Breast epithelium (tissue), 3 donors: Measurements from ENCODE around the gene MARCOL. TPM values are rescaled to one million over a fixed set of nuclear protein-coding genes. Genes with fewer than 3 reads are reported as not detected.

ENCODE experiments used
- total RNA-seq, 3 donors: library from RNA; depleted of rRNA; stranded (reverse); fragments of >200 nt; gene quantifications; one replicate each; pipeline ENCODE4 v1.1.0, GENCODE V29; 2016

Gene MARCOL
- total RNA-seq, 3 donors from 2014 or later: not detected

Other genes with a start within 250 kb of the MARCOL start
- under 1 TPM in 2 of 3 donors, not detected in 1; under 0.01 to 0.16 TPM for gene SPINK5, start 174.5 kb upstream of the MARCOL start, total RNA-seq
- not detected for gene SPINK14, start 70.0 kb upstream of the MARCOL start, total RNA-seq
- not detected for gene SPINK6, start 35.5 kb upstream of the MARCOL start, total RNA-seq
- under 1 TPM in 1 of 3 donors, not detected in 2; 0.48 TPM for gene SPINK13, start 30.3 kb downstream of the MARCOL start, total RNA-seq
- gene SPINK7, start 73.9 kb downstream of the MARCOL start, total RNA-seq: not detected
- gene SPINK9, start 97.0 kb downstream of the MARCOL start, total RNA-seq: not detected
- gene FBXO38, start 145.4 kb downstream of the MARCOL start, total RNA-seq: 10 to 100 TPM; 50.6 to 80.9 (median 67.5) TPM